HG03432 (cell line): Measurements from ENCODE around the gene CTBP2.
"Not testable (repeated sequence)": the region's sequence is repeated elsewhere in the genome, so short reads cannot be mapped to it uniquely, and the experiment has no call there.

Experiments used
- ATAC-seq: cut with Tn5 transposase; IDR thresholded peaks from one replicate; pipeline ENCODE4 v1.9.1; 2021; ENCODE audit warnings: mild to moderate bottlenecking, moderate library complexity; ENCODE audit not compliant: unreplicated experiment

Gene CTBP2

DNA sequence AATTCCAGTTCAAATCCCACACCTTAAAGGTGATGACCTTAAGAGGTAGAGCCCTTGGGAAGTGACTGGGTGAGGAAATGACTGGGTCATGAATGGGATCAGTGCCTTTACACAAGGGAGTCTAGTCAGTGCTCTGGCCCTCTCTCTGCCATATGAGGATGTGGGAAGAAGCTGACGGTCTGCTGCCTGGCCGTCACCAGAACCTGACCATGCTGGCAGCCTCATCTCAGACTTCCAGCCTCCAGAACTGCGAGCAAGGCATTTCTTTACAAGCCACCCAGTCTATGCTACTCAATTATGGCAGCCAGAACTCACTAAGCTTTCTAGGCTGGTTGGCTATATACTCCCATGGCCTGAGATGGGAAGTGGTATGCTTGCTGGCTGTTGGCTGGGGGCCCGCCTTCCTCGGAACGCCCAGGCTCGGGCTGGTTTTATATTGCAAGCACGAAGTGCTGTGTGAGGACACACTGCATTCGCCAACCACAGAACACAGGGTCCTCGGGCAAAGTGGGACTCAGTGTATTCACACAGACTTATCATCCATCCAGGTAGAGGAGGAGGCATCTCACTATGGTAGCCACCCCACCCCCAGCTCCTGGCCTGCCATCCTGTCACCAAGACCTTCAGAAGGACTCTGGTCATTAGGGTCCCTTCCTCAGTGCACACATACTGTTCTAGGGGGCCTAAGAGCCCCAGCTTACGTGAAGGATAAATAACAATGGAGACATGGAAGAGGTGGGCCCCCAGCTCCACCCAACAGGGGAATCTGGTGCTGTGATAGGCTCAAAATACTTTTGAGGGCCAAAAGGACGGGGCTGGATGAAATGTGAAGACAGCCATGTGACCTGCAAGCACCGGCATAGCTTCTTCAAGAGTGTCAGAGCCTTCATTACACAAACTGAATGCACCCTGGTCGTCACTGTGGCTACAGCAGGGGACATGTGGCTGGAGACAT is 169.4 kb downstream of the CTBP2 start:
- ATAC-seq: no peak

DNA sequence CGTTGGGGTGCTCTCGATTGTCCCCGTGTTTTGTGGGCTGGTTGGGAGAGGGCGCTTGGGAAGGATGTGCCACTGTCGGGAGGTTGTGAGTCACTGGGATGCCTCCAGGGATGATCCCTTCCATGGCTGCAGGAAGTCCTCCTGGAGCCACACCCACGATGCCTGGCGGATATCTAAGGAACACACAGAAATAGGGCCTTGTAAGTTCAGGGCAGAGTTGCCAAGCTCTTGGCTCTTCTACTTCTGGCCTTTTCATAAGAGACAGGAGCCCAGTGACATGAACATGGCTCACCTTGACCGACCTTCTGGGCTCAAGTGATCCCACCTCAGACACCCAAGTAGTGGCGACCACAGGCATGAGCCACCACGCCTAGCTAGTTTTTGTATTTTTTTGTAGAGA is 170.8 kb downstream of the CTBP2 start:
- ATAC-seq: no peak

DNA sequence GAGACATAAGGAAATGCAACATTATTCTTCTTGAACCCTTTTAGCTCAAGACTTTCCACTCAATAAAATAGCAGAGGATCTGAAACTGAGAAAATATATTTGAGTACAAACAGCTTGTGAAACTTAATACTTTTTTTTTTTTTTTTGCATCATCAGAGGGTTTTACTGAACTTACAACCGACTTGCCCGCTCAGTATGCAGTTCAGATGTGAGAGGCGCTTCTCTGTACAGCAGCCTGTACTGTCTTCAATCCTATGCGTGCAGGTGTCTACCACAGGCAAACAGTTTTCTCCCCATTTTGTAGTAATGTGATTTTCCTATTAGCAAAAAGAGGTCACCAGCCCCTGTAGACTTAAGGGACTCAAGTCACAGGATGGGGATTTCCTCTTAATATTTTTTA is 171.6 kb downstream of the CTBP2 start:
- ATAC-seq: not testable (repeated sequence)

DNA sequence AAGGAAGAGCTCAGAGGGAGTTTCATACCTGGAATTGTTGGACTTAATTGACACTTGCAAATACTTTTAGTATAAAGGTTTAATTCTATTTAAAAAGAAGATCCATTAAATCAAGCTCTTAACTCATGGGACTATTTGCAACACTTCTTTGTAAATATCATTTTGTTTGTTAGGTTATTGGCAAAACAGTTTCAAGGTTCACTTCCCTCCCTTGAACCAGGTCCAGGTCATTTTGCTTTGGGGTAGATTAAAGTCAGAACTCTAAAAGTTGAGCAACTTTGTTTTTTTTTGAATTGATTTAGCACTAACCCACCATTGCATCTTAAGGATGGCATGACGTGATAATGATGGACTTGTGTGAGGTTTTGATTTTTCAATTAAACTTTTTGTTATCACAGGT is 172.6 kb downstream of the CTBP2 start:
- ATAC-seq: no peak

DNA sequence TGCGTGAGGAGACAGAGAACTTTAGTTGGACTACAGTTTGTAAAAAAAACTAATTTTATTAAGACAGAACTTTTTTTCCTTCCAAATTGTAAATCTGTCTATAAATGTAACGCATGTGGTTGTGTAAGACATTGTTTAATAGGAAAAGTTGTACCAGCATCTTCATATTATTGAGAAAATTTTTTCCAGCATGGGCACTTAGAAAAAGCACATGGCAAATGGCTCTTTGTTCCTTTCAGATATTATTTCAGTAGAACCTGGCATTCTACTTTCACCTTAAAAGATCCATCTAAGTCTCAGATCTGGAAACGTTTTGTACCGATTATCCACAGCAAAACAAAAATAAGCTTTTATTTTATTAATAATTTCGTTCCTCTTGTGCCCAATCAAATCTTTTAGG is 175.2 kb downstream of the CTBP2 start:
- ATAC-seq: no peak

- no peak for ATAC-seq
Observed at GRCh38 chr10:124984376-124984775, 176.0 kb downstream of the CTBP2 start.

DNA sequence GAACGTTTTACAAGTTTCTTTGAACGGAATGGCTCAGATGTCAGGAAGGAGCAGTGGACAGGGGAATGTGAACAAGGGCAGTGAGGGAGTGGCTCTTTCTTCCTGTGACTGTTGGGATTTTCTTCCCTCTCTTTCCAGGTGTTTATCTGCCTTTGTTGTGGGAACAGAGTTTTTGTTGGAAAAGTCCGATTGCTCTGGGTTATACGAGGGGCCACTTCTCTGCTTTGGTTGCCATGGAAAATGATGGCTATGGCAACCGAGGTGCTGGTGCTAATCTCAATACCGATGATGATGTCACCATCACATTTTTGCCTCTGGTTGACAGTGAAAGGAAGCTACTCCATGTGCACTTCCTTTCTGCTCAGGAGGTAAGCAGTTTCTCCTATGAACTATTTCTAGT is 177.0 kb downstream of the CTBP2 start:
- no peak for ATAC-seq

- no peak for ATAC-seq
Observed at GRCh38 chr10:124978376-124978725, 182.0 kb downstream of the CTBP2 start.

DNA sequence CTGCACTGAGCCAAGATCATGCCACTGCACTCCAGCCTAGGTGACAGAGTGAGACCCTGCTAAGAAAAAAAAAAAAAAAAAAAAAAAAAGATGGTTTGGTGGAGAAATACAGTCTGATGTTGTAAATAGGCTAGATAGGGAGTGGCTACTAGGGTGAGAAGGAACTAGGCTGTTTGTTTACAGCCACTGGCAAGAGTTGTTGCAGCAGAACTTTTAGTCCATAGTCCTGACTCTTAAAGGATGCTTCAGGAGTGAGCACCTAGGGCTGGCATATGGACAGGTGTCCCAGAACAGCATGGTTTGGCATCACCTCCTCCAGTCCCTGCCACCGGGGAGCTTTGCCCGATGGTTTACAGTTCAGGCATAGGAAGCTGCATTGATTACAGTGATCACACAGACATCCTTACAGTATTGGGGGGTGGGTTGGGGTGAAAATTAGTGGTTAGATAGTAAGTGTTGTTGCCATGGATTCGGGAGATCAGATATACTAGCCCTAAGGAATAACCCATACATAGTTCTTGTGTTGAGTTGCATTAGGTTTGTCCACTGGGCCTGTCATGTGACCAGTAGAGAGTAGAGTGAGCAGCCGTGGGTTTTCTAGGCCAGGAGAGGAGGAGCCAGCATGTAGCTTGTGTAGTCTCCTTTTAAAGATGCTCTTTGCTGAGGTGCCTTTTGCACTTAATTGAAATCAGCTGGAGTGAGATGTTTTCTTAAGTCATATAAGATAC is 182.6 kb downstream of the CTBP2 start:
- ATAC-seq: no peak

DNA sequence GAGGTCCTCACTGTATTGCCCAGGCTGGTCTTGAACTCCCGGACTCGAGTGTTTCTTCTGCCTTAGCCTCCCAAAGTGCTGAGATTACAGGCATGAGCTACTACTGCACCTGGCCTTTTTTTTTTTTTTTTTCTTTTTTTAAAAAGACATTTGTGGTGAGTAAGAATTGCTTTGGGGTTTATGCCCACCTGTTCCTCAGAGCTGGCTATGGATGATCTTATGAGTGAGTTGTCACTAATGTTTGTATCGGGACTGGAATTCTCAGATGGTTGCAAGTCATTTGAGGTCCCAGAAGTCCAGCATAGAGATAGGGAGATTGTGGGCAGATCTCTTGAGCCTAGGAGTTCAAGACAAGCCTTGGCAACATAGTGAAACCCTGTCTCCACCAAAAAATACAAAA is 183.2 kb downstream of the CTBP2 start:
- ATAC-seq: no peak

- ATAC-seq: peak; percentile 64
Observed at GRCh38 chr10:124975977-124976514, 184.3 kb downstream of the CTBP2 start.

- no peak for ATAC-seq
Observed at GRCh38 chr10:124974131-124974530, 186.2 kb downstream of the CTBP2 start.

GRCh38 chr10:124972637-124973036 is 187.7 kb downstream of the CTBP2 start:
- ATAC-seq: no peak

- ATAC-seq: peak; percentile 59
Observed at GRCh38 chr10:124971276-124971675, 189.1 kb downstream of the CTBP2 start.

- no peak for ATAC-seq
Observed at GRCh38 chr10:124967255-124967654, 193.1 kb downstream of the CTBP2 start.

GRCh38 chr10:124966008-124966407 is 194.4 kb downstream of the CTBP2 start:
- no peak for ATAC-seq

DNA sequence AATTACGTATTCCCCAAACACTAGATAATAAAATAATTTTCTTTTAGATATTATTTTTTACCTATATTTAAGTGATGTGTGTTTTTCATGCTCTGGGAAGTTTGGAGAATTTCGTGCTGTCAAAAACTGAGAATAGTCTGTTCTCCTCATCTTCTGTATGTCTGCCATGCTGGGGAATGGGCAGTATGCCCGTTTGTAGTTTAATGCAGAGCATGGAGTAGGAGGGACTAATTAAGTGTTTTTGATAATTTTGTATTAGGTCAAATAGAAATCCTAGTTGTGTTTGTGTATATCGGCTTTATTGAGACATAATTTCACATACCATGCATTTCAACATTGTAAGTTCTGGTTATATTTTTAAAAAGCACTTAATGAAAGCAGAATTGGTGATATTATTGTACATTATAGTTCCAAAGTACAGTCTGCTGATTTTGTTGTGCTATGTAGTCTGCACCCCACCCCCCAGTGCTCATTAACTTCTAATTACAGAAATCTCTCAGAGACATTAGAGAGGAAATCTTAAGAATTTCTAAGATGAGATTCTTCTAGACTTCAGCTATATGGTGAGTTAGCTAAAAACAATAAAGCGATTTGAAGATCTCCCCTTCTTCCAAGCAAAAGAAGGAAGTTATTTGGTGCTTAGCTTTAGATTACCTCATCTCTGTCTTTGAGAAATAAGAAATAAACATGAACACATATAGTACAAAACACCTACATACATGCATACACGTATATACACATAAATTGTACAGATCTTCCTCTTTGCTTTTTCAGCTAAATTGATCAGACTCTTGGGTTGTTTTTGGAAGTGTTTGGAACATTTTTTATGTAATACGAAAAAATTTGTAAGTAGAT is 196.3 kb downstream of the CTBP2 start:
- ATAC-seq: no peak

DNA sequence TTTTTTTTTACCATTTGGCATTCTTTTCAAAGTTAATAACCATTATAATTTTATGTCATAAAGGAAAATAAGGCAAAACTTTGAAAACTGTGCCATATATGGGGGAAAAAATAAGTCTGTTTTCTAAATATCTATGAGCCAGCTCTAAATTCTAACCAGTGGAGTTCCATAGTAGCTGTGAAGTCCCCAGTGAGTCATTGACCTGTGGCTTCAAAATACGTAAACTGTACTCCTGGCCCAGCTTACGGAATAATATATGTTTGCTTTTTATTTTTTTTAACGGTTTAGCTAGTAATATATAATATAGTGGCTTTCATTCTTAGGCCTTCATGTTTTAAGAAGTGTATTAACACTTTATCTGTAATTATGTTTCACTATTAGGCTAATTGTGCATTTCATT is 197.9 kb downstream of the CTBP2 start:
- no peak for ATAC-seq

GRCh38 chr10:124961248-124961570 is 199.2 kb downstream of the CTBP2 start:
- no peak for ATAC-seq

DNA sequence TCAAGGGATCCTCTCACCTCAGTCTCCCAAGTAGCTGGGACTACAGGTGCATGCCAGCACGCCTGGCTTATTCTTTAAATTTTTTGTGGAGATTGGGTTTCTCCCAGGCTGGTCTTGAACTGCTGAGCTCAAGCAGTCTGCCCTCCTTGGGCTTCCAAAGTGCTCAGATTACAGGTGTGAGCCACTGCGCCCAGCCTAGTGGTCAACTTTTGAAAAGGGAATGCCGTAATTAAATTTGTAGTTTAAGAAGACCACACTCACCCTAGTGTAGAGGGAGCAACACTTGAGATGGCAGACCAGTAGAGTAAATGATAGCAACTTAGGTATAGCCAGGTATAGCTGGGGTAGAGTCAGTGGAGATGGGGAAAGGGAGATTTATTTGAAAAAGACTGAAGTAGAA is 200.8 kb downstream of the CTBP2 start:
- ATAC-seq: no peak

DNA sequence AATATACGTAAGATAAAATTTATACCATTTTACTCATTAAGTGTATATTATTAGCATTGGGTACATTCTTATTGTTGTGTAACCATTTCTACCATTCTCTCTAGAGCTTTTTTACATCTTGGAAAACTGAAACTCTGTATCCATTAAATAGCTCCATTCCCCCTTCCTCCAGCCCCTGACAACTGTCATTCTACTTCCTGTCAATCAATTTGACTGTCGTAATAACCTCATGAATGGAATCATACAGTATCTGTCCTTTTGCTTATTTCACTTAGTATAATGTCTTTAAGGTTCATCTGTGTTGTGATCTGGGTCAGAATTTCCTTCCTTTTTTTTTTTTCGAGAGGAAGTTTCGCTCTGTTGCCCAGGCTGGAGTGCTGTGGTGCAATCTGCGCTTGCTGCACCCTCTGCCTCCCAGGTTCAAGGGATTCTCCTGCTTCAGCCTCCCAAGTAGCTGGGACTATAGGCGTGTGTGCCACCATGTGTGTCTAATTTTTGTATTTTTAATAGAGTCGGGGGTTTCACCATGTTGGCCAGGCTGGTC is 202.9 kb downstream of the CTBP2 start:
- ATAC-seq: no peak
